A375 (cell line): ENCODE measurements around the gene FBXO28. TPM values are rescaled to one million over a fixed set of nuclear protein-coding genes. Genes with fewer than 3 reads are reported as not detected.

Experiments used
- small RNA-seq: library from RNA; depleted of rRNA; stranded (forward); fragments of <200 nt; gene quantifications from one replicate; pipeline ENCODE3, GENCODE V24; 2014
- total RNA-seq: library from RNA; depleted of rRNA; stranded (reverse); fragments of >200 nt; shearing (Covaris generic); gene quantifications from 2 replicates; pipeline ENCODE4 v1.2.3, GENCODE V29; 2014; rRNA removed

Gene FBXO28
- 52.4 and 53.4 TPM in 2 replicates for total RNA-seq

GRCh38 chr1:224113918-224114786 is at the start of gene FBXO28:
Gene FBXO28, plus strand, starts transcription at chr1:224114111. Its CDS starts 19 bp downstream, at chr1:224114130.

GRCh38 chr1:224182866-224183590 is 69.1 kb downstream of the FBXO28 start, which contains the start of gene DEGS1:
Gene DEGS1, plus strand, starts transcription at chr1:224183240. Its CDS starts 97 bp downstream, at chr1:224183337.

Small RNA genes lying within 50 kb of the gene (small RNA-seq; reads per million reads assigned to genes)
- gene AC092809.3 (not detected), gene RF00139 (not detected), gene RN7SKP49 (not detected)

Other genes starting within 250 kb of the FBXO28 start
- 46.7 and 48.6 TPM in 2 replicates for gene DEGS1, start 69.1 kb downstream of the FBXO28 start, total RNA-seq
- gene NVL, start 216.1 kb downstream of the FBXO28 start, total RNA-seq = 36.3 and 39.5 TPM in 2 replicates
- gene CNIH4, start 242.8 kb downstream of the FBXO28 start, total RNA-seq = 71.2 and 73.9 TPM in 2 replicates